ENCODE measurements around the gene SLC27A2.

Gene SLC27A2

DNA sequence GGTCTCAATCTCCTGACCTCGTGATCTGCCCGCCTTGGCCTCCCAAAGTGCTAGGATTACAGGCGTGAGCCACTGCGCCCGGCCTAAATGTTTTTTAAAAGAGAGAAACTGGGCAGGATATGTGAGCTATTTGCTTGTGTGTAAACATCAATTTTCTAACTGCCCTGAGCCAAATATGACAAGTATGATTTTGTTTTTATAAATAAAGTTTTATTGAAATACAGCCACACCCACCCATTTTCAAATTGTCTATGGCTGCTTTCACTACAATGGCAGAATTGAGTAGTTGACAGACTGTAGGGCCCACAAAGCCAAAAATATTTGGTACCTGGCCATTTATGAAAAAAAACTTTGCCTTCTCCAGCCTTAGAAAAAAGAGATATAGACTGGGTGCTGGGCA, 99.4 kb downstream of the SLC27A2 start:
- no peak for DNase-seq

All from bone marrow (tissue), 2 donors.